B cell (primary cell): ENCODE measurements around the gene NTRK2. TPM values are rescaled to one million over a fixed set of nuclear protein-coding genes. Genes with fewer than 3 reads are reported as not detected.

Source experiments
- ATAC-seq: fragments of 200-7000 bp; cut with Tn5 transposase; one replicate; pipeline ENCODE4 v1.10.0; 2021; ENCODE audit warnings: low read depth, mild to moderate bottlenecking, moderate number of reproducible peaks, moderate library complexity
- CTCF ChIA-PET: fragments of 350-600 bp; sonication (Branson Sonifier 250); formaldehyde crosslinking; loops from one replicate; lab custom pipeline; 2021; ENCODE audit warnings: antibody characterized with exemption, inconsistent platforms; lab: Charles Lee
- POLR2A ChIA-PET: fragments of 350-600 bp; sonication (Branson Sonifier 250); formaldehyde crosslinking; loops from one replicate; lab custom pipeline; 2021; ENCODE audit warnings: antibody characterized with exemption; lab: Charles Lee
- DNase-seq: peaks from one replicate; pipeline ENCODE4 v3.0.0; 2013
- H2AFZ ChIP-seq: 2 replicates; pipeline ENCODE4 v1.6.1; 2012; ENCODE audit warnings: mild to moderate bottlenecking, low read depth, low read length; ENCODE audit not compliant: insufficient read depth, poor library complexity, severe bottlenecking
- H3K27ac ChIP-seq, 2 donors: 1 replicate in 1 of 2; 2 replicates in 1 of 2; pipeline ENCODE4 v1.5.1; 2012 to 2013; ENCODE audit warnings: low read length in 2 of 2, mild to moderate bottlenecking in 2 of 2, moderate library complexity in 1 of 2
- H3K27me3 ChIP-seq, 4 experiments: fragments of 200-600 bp in 1 of 4; sonication (generic) in 1 of 4; replicated peaks in 1 of 4; 1 replicate in 2 of 4; 2 replicates in 2 of 4; pipeline versions ENCODE4 v1.6.1 to v1.7.0; 2013 to 2016; ENCODE audit warnings: low read length in 3 of 4, mild to moderate bottlenecking in 2 of 4, mixed read lengths in 1 of 4, moderate library complexity in 1 of 4; ENCODE audit not compliant: insufficient read depth in 4 of 4, control insufficient read depth in 3 of 4; ENCODE audit errors: control extremely low read depth in 1 of 4
- H3K36me3 ChIP-seq, 2 experiments: replicated peaks in 1 of 2; 1 replicate in 1 of 2; 2 replicates in 1 of 2; pipeline versions ENCODE4 v1.6.1 to v1.7.1; 2013; ENCODE audit warnings: low read length in 1 of 2; ENCODE audit not compliant: insufficient read depth in 2 of 2, control insufficient read depth in 1 of 2; ENCODE audit errors: control extremely low read depth in 1 of 2, extremely low read depth in 1 of 2
- H3K4me1 ChIP-seq, 2 donors: fragments of 200-600 bp in 1 of 2; sonication (generic) in 1 of 2; 1 replicate in 1 of 2; 2 replicates in 1 of 2; pipeline versions ENCODE4 v1.5.1 to v1.6.1; 2013 to 2017; ENCODE audit warnings: low read length in 2 of 2; ENCODE audit not compliant: control insufficient read depth in 2 of 2, insufficient read depth in 2 of 2
- H3K4me2 ChIP-seq: replicated peaks from 2 replicates; pipeline ENCODE3; 2012; ENCODE audit warnings: mild to moderate bottlenecking, low read depth, low read length; ENCODE audit not compliant: poor library complexity, severe bottlenecking
- H3K4me3 ChIP-seq, 5 experiments: fragments of 200-600 bp in 1 of 5; sonication (generic) in 1 of 5; 1 replicate in 3 of 5; 2 replicates in 2 of 5; pipeline versions ENCODE4 v1.5.1 to v1.7.0; 2011 to 2016; ENCODE audit warnings: low read length in 4 of 5, mild to moderate bottlenecking in 4 of 5, low read depth in 2 of 5, control low read depth in 1 of 5, moderate library complexity in 1 of 5; ENCODE audit not compliant: insufficient read depth in 1 of 5; ENCODE audit errors: control extremely low read depth in 1 of 5, extremely low read depth in 1 of 5
- H3K79me2 ChIP-seq: fragments of 200-600 bp; sonication (generic); one replicate; pipeline ENCODE4 v1.6.0; 2016; ENCODE audit warnings: low read length; ENCODE audit not compliant: control insufficient read depth, insufficient read depth
- H3K9ac ChIP-seq: fragments of 200-600 bp; sonication (generic); 2 replicates; pipeline ENCODE4 v1.6.1; 2017; ENCODE audit warnings: mild to moderate bottlenecking, low read length, moderate library complexity
- H3K9me3 ChIP-seq, 3 donors: one replicate each; pipeline versions ENCODE4 v1.6.1 to v1.7.1; 2013; ENCODE audit warnings: low read length in 2 of 3; ENCODE audit not compliant: control insufficient read depth in 2 of 3, insufficient read depth in 1 of 3; ENCODE audit errors: control extremely low read depth in 1 of 3
- H4K20me1 ChIP-seq: 2 replicates; pipeline ENCODE4 v1.6.0; 2012; ENCODE audit warnings: mild to moderate bottlenecking, low read length; ENCODE audit not compliant: insufficient read depth, control insufficient read depth, poor library complexity, severe bottlenecking
- H3K27ac Mint-ChIP-seq: one replicate; pipeline ENCODE4 v1.8.0; 2021; ENCODE audit warnings: mixed read lengths
- H3K27me3 Mint-ChIP-seq: one replicate; pipeline ENCODE4 v1.8.0; 2021; ENCODE audit warnings: mixed read lengths
- H3K4me1 Mint-ChIP-seq: one replicate; pipeline ENCODE4 v1.8.0; 2021; ENCODE audit warnings: mixed read lengths
- H3K4me3 Mint-ChIP-seq: one replicate; pipeline ENCODE4 v1.8.0; 2021; ENCODE audit warnings: mixed read lengths
- H3K9me3 Mint-ChIP-seq: one replicate; pipeline ENCODE4 v1.8.0; 2022; ENCODE audit warnings: mixed read lengths; ENCODE audit not compliant: insufficient read depth
- CTCF ChIP-seq: fragments of 200-600 bp; IDR thresholded peaks from one replicate; pipeline ENCODE4 v1.8.0; 2022; ENCODE audit warnings: antibody characterized with exemption, mild to moderate bottlenecking
- EZH2 ChIP-seq: IDR thresholded peaks from 2 replicates; pipeline ENCODE4 v1.6.1; 2012; ENCODE audit warnings: borderline replicate concordance, low read depth, mild to moderate bottlenecking, moderate library complexity, low read length; ENCODE audit not compliant: insufficient read depth, poor library complexity, severe bottlenecking
- WGBS: methylation state at CpG from one replicate; pipeline ENCODE4 v1.1.5; 2013; ENCODE audit warnings: missing lambda C conversion rate; ENCODE audit not compliant: insufficient coverage; 5-methylcytosine and 5-hydroxymethylcytosine counted together
- intact Hi-C: fragments of 100-400 bp; cut with micrococcal nuclease; formaldehyde crosslinking; loops from one replicate; pipeline ENCODE4 v1.10.0; 2022
- polyA plus RNA-seq: library from polyadenylated mRNA; depleted of rRNA; stranded (reverse); fragments of >200 nt; gene quantifications from 2 replicates; pipeline ENCODE4 v1.2.3, GENCODE V29; 2012
- total RNA-seq, 2 donors: library from RNA; stranded (reverse); fragments of 120-200 nt in 1 of 2; gene quantifications; 1 replicate in 1 of 2; 2 replicates in 1 of 2; pipeline versions ENCODE4 v1.2.3 to v1.2.4, GENCODE V29; 2013 to 2022

Gene NTRK2
- total and polyA plus RNA-seq, 2 donors (not counting 1 experiment from before 2014, with no cell fraction given), result 0.03 to 0.10 TPM

- Histone ChIP-seq H3K36me3 (no peaks in the 10 kb centered on the region), H2AFZ (no peak overlapping the region), H3K9me3 (peaks cover 0 to 7% (median 0%) of the 10 kb centered on the region in 3 donors), H3K9ac (no peak overlapping the region), H3K4me1 (no peaks in the 10 kb centered on the region), H3K27ac (no peak overlapping the region), H3K4me2 (no peak overlapping the region), H3K79me2 (no peaks in the 10 kb centered on the region), H3K27me3 (no peaks in the 10 kb centered on the region), H3K4me3 (no peak overlapping the region), H4K20me1 (no peaks in the 10 kb centered on the region)
- no peak overlapping the region for H3K4me3 Mint-ChIP-seq
- no peak for DNase-seq
- intact Hi-C loops, result no loop called here
- no peak for ATAC-seq
- peaks cover 4% of the 10 kb centered on the region for H3K9me3 Mint-ChIP-seq
- ChIA-PET CTCF (no interaction called here), POLR2A (no interaction called here)
- H3K27me3 Mint-ChIP-seq, result peaks cover under 1% of the 10 kb centered on the region
- WGBS, result 88% methylated on average over 1 of the region's 2 CpGs
- TF ChIP-seq EZH2, result no peak
- no peak for TF ChIP-seq CTCF
- H3K4me1 Mint-ChIP-seq, result no peaks in the 10 kb centered on the region
- H3K27ac Mint-ChIP-seq, result no peak overlapping the region
These were observed 306.4 kb downstream of the NTRK2 start for GRCh38 chr9:84975926-84976325.

GRCh38 chr9:84978661-84979060, 309.1 kb downstream of the NTRK2 start:
- ChIA-PET POLR2A (no interaction called here), CTCF (no interaction called here)
- Histone ChIP-seq H3K36me3 (no peaks in the 10 kb centered on the region), H3K9me3 (peaks cover 0 to 7% (median 0%) of the 10 kb centered on the region in 3 donors), H3K4me2 (no peak overlapping the region), H3K4me1 (no peaks in the 10 kb centered on the region), H3K27ac (no peak overlapping the region), H3K4me3 (no peak overlapping the region), H3K27me3 (no peaks in the 10 kb centered on the region), H2AFZ (no peak overlapping the region), H3K9ac (no peak overlapping the region), H4K20me1 (no peaks in the 10 kb centered on the region), H3K79me2 (no peaks in the 10 kb centered on the region)
- Mint-ChIP-seq H3K27ac (no peak overlapping the region), H3K27me3 (no peaks in the 10 kb centered on the region), H3K9me3 (peaks cover 4% of the 10 kb centered on the region), H3K4me3 (no peak overlapping the region), H3K4me1 (no peaks in the 10 kb centered on the region)
- ATAC-seq (no peak), DNase-seq (no peak)
- no CpG with 5 or more reads among the region's 1 CpG for WGBS
- intact Hi-C loops, result no loop called here
- TF ChIP-seq CTCF (no peak), EZH2 (no peak)
